ENCODE measurements around the gene MDH2. TPM values are rescaled to one million over a fixed set of nuclear protein-coding genes. Genes with fewer than 3 reads are reported as not detected.
"Not testable (repeated sequence)": the region's sequence is repeated elsewhere in the genome, so short reads cannot be mapped to it uniquely, and the experiment has no call there.

MDH2 gene
- polyA plus RNA-seq, 1 donor = 264 TPM

- no peak for DNase-seq
These were observed 24.6 kb downstream of the MDH2 start for GRCh38 chr7:76072243-76073148.

GRCh38 chr7:76073335-76073990, 25.6 kb downstream of the MDH2 start:
- no peak for DNase-seq

GRCh38 chr7:76074306-76074971, 26.5 kb downstream of the MDH2 start:
- DNase-seq = no peak

- no peak for DNase-seq
These were observed 27.1 kb downstream of the MDH2 start for GRCh38 chr7:76074972-76075370.

- no peak for DNase-seq
These were observed 29.1 kb downstream of the MDH2 start for GRCh38 chr7:76076995-76077394.

GRCh38 chr7:76077435-76077834, 29.5 kb downstream of the MDH2 start:
- no peak for DNase-seq

- no peak for DNase-seq
These were observed 32.3 kb downstream of the MDH2 start for GRCh38 chr7:76080204-76080603.

GRCh38 chr7:76084115-76084514, 36.2 kb downstream of the MDH2 start:
- not testable (repeated sequence) for DNase-seq

- no peak for DNase-seq
These were observed 38.2 kb downstream of the MDH2 start for GRCh38 chr7:76086070-76086469.

GRCh38 chr7:76087362-76087791, 39.5 kb downstream of the MDH2 start:
- not testable (repeated sequence) for DNase-seq

GRCh38 chr7:76089865-76090475, 42.1 kb downstream of the MDH2 start:
- no peak for DNase-seq

GRCh38 chr7:76091506-76091905, 43.6 kb downstream of the MDH2 start:
- DNase-seq = no peak

- not testable (repeated sequence) for DNase-seq
These were observed 45.6 kb downstream of the MDH2 start for GRCh38 chr7:76093531-76093930.

GRCh38 chr7:76094326-76094725, 46.4 kb downstream of the MDH2 start:
- DNase-seq = not testable (repeated sequence)

- no peak for DNase-seq
These were observed 48.0 kb downstream of the MDH2 start for GRCh38 chr7:76095908-76096307.

GRCh38 chr7:76101693-76102437, 54.0 kb downstream of the MDH2 start:
- DNase-seq = not testable (repeated sequence)

- DNase-seq = not testable (repeated sequence)
These were observed 55.9 kb downstream of the MDH2 start for GRCh38 chr7:76103788-76104187.

- DNase-seq = not testable (repeated sequence)
These were observed 58.2 kb downstream of the MDH2 start for GRCh38 chr7:76106130-76106529.

GRCh38 chr7:76106893-76107292, 59.0 kb downstream of the MDH2 start:
- DNase-seq = no peak

- peak; percentile 29 for DNase-seq
These were observed 60.8 kb downstream of the MDH2 start for GRCh38 chr7:76108540-76109233.

GRCh38 chr7:76113042-76113630, 65.2 kb downstream of the MDH2 start:
- not testable (repeated sequence) for DNase-seq

Data from hindlimb muscle (tissue), 1 donor.